Liver (tissue), 9 donors: Measurements from ENCODE around the gene UCK2. TPM values are rescaled to one million over a fixed set of nuclear protein-coding genes. Genes with fewer than 3 reads are reported as not detected.

ENCODE experiments used
- DNase-seq: peaks from one replicate; pipeline ENCODE4 v3.0.0-alpha.2; 2017; ENCODE audit warnings: low spot score
- H3K27ac ChIP-seq, 2 donors: one replicate each; pipeline ENCODE4 v1.7.0; 2013; ENCODE audit warnings: inconsistent platforms in 2 of 2, low read length in 2 of 2, control low read depth in 1 of 2, low read depth in 1 of 2, mild to moderate bottlenecking in 1 of 2
- H3K27me3 ChIP-seq, 4 donors: one replicate each; pipeline versions ENCODE4 v1.6.1 to v1.7.0; 2013; ENCODE audit warnings: low read length in 3 of 4, inconsistent platforms in 1 of 4, mild to moderate bottlenecking in 1 of 4, moderate library complexity in 1 of 4; ENCODE audit not compliant: control insufficient read depth in 4 of 4, insufficient read depth in 4 of 4
- H3K36me3 ChIP-seq, 4 donors: one replicate each; pipeline versions ENCODE4 v1.6.1 to v1.7.0; 2013; ENCODE audit warnings: low read length in 3 of 4, mild to moderate bottlenecking in 3 of 4, low read depth in 1 of 4, moderate library complexity in 1 of 4; ENCODE audit not compliant: control insufficient read depth in 4 of 4, insufficient read depth in 3 of 4
- H3K4me1 ChIP-seq, 4 donors: one replicate each; pipeline versions ENCODE4 v1.6.1 to v1.7.0; 2013; ENCODE audit warnings: low read length in 3 of 4, mild to moderate bottlenecking in 3 of 4, moderate library complexity in 1 of 4; ENCODE audit not compliant: control insufficient read depth in 4 of 4, insufficient read depth in 4 of 4
- H3K4me3 ChIP-seq, 3 donors: one replicate each; pipeline versions ENCODE4 v1.6.1 to v1.7.0; 2013; ENCODE audit warnings: low read length in 3 of 3, control low read depth in 1 of 3, low read depth in 1 of 3, mild to moderate bottlenecking in 1 of 3
- H3K9ac ChIP-seq, 2 donors: one replicate each; pipeline ENCODE4 v1.7.0; 2013; ENCODE audit warnings: low read length in 2 of 2, mild to moderate bottlenecking in 2 of 2, moderate library complexity in 2 of 2, control low read depth in 1 of 2, low read depth in 1 of 2
- H3K9me3 ChIP-seq, 4 donors: one replicate each; pipeline versions ENCODE4 v1.6.1 to v1.7.0; 2013; ENCODE audit warnings: low read length in 3 of 4; ENCODE audit not compliant: control insufficient read depth in 4 of 4
- FOXA1 ChIP-seq: IDR thresholded peaks from 2 replicates; pipeline ENCODE4 v1.6.1; 2016; ENCODE audit warnings: antibody characterized with exemption
- FOXA2 ChIP-seq: IDR thresholded peaks from 2 replicates; pipeline ENCODE4 v1.6.1; 2016; ENCODE audit warnings: antibody characterized with exemption
- GABPA ChIP-seq, 2 donors: IDR thresholded peaks in 1 of 2; conservative IDR thresholded peaks in 1 of 2; 2 replicates each; pipeline ENCODE4 v1.6.1; 2016; ENCODE audit warnings: antibody characterized with exemption in 2 of 2, mild to moderate bottlenecking in 1 of 2, moderate library complexity in 1 of 2
- HNF4A ChIP-seq, 2 donors: conservative IDR thresholded peaks; 2 replicates each; pipeline ENCODE4 v1.6.1; 2016; ENCODE audit warnings: antibody characterized with exemption in 2 of 2, mild to moderate bottlenecking in 2 of 2
- HNF4G ChIP-seq: IDR thresholded peaks from 2 replicates; pipeline ENCODE4 v1.6.1; 2016; ENCODE audit warnings: antibody characterized with exemption
- JUND ChIP-seq, 2 donors: IDR thresholded peaks; 2 replicates each; pipeline ENCODE4 v1.6.1; 2016; ENCODE audit warnings: antibody characterized with exemption in 2 of 2
- MAX ChIP-seq: IDR thresholded peaks from 2 replicates; pipeline ENCODE4 v1.6.1; 2016; ENCODE audit warnings: antibody characterized with exemption
- NR2F2 ChIP-seq: IDR thresholded peaks from 2 replicates; pipeline ENCODE4 v1.6.1; 2016; ENCODE audit warnings: antibody characterized with exemption
- REST ChIP-seq: IDR thresholded peaks from 2 replicates; pipeline ENCODE4 v1.6.1; 2016; ENCODE audit warnings: antibody characterized with exemption, mild to moderate bottlenecking
- RXRA ChIP-seq, 2 donors: IDR thresholded peaks; 2 replicates each; pipeline ENCODE4 v1.6.1; 2017 to 2018; ENCODE audit warnings: antibody characterized with exemption in 2 of 2, mild to moderate bottlenecking in 1 of 2
- SP1 ChIP-seq: IDR thresholded peaks from 2 replicates; pipeline ENCODE4 v1.6.1; 2018; ENCODE audit warnings: antibody characterized with exemption, mild to moderate bottlenecking
- YY1 ChIP-seq: IDR thresholded peaks from 2 replicates; pipeline ENCODE4 v1.6.1; 2016; ENCODE audit warnings: antibody characterized with exemption, mild to moderate bottlenecking
- WGBS: extraction: QIAGEN DNeasy Blood & Tissue Kit; methylation state at CpG from one replicate; pipeline ENCODE4 v1.1.7; 2013; 5-methylcytosine and 5-hydroxymethylcytosine counted together
- polyA plus RNA-seq, 2 donors: library from polyadenylated mRNA; stranded (reverse) in 1 of 2; unstranded in 1 of 2; fragments of 200-250 nt in 1 of 2; fragments of >200 nt in 1 of 2; fragmentation: Nextera tagmentation in 1 of 2; extraction: Ambion mirVana in 1 of 2; gene quantifications; one replicate each; pipeline versions ENCODE4 v1.2.1 to v1.2.3, GENCODE V29; 2013 to 2015
- total RNA-seq, 2 donors: library from RNA; depleted of rRNA; stranded (reverse); fragments of >200 nt; gene quantifications; one replicate each; pipeline ENCODE4 v1.2.3, GENCODE V29; 2014
- TF ChIP-seq, protein P1 (sequence below): IDR thresholded peaks from 2 replicates; pipeline ENCODE4 v1.6.1; 2016; ENCODE audit warnings: antibody characterized with exemption
- TF ChIP-seq, protein P2 (sequence below): IDR thresholded peaks from 2 replicates; pipeline ENCODE4 v1.6.1; 2016; ENCODE audit warnings: antibody characterized with exemption
- TF ChIP-seq, protein P3 (sequence below): fragments of 150-350 bp; IDR thresholded peaks from 2 replicates; pipeline ENCODE4 v1.5.1; 2017; ENCODE audit warnings: improper control_type of control experiment, low read depth, low read length; ENCODE audit not compliant: missing input control
- donor health status: healthy.
- donor health status: healthy.
- donor health status: healthy.
- donor health status: healthy.
- donor health status: healthy.

UCK2 gene
- total and polyA plus RNA-seq, 4 donors: 8.9 to 25.5 (median 17.3) TPM

DNA sequence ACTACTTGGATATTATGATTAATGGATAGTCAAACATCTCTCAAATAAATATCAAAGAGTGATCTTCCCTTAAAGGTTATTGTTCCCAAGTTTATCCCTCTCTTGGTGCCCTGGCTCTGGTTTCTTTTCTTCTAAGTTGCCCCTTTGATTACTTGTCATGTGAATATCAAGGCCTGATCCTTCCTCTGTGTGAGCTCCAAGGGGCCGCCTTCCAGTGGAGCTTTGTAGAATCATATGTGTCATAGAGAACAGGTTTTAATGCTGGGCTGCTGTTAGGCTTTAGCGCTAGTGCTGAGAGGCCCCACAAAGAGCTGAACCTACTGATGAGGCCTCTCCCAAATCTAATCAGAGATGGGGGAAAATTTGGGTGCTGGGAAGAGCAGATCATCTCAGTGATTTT lies 25.5 kb downstream of the UCK2 start:
- H3K4me1 ChIP-seq: peaks cover 10 to 16% (median 11%) of the 10 kb centered on the region in 4 donors
- H3K27ac ChIP-seq: no peak overlapping the region
- H3K36me3 ChIP-seq: no peaks in the 10 kb centered on the region
- no peak overlapping the region for H3K9ac ChIP-seq
- DNase-seq: no peak
- WGBS: 98% methylated on average over 2 of the region's 2 CpGs
- H3K27me3 ChIP-seq: no peaks in the 10 kb centered on the region
- no peak for TF ChIP-seq HNF4G
- no peak for TF ChIP-seq YY1
- TF ChIP-seq RXRA (IDR thresholded peaks at IDR 0.05): no peak
- no peak for TF ChIP-seq FOXA2
- no peak for TF ChIP-seq HNF4A (conservative IDR thresholded peaks at IDR 0.05)
- TF ChIP-seq, protein P1, sequence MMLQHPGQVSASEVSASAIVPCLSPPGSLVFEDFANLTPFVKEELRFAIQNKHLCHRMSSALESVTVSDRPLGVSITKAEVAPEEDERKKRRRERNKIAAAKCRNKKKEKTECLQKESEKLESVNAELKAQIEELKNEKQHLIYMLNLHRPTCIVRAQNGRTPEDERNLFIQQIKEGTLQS: no peak
- TF ChIP-seq, protein P2, sequence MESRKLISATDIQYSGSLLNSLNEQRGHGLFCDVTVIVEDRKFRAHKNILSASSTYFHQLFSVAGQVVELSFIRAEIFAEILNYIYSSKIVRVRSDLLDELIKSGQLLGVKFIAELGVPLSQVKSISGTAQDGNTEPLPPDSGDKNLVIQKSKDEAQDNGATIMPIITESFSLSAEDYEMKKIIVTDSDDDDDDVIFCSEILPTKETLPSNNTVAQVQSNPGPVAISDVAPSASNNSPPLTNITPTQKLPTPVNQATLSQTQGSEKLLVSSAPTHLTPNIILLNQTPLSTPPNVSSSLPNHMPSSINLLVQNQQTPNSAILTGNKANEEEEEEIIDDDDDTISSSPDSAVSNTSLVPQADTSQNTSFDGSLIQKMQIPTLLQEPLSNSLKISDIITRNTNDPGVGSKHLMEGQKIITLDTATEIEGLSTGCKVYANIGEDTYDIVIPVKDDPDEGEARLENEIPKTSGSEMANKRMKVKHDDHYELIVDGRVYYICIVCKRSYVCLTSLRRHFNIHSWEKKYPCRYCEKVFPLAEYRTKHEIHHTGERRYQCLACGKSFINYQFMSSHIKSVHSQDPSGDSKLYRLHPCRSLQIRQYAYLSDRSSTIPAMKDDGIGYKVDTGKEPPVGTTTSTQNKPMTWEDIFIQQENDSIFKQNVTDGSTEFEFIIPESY: no peak
- no peak for TF ChIP-seq NR2F2
- no peak for TF ChIP-seq FOXA1
- TF ChIP-seq MAX: no peak
- TF ChIP-seq GABPA (IDR thresholded peaks at IDR 0.05 in 1 of 2, conservative IDR thresholded peaks at IDR 0.05 in 1 of 2): no peak
- no peak overlapping the region for H3K4me3 ChIP-seq
- no peaks in the 10 kb centered on the region for H3K9me3 ChIP-seq

DNA sequence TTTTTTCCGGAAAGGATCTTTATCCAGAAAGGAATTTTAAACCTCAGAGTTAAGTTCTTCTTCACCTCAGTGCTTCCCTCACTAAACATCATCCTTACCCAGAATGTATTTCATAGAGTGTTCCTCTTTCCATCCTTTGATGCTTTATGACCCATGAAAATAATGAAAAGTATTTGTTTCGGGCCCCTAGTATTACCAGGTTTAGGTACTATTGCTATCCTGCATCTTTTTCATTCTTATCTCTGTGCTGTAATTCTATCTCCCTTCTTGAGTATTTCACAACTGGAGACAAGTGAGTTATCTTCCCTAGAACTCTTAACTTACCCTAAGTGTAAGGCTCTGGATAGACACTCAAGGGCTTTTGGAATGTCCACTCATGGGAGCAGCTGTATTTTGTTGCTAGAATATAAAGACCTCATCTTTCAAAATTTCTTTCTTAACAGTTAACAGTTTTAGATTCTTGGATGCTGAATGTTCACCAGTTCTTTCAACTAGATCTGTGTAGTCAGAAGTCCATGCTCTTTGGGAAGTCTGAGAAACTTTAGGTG lies 26.2 kb downstream of the UCK2 start:
- WGBS: over 99% methylated on average over 2 of the region's 2 CpGs
- H3K4me1 ChIP-seq: peaks cover 12 to 24% (median 18%) of the 10 kb centered on the region in 4 donors
- no peak for DNase-seq
- no peaks in the 10 kb centered on the region for H3K36me3 ChIP-seq
- no peaks in the 10 kb centered on the region for H3K9me3 ChIP-seq
- no peaks in the 10 kb centered on the region for H3K27me3 ChIP-seq
- H3K9ac ChIP-seq: no peak overlapping the region
- H3K27ac ChIP-seq: no peak overlapping the region
- H3K4me3 ChIP-seq: no peak overlapping the region
- TF ChIP-seq SP1 (no peak), NR2F2 (no peak), MAX (no peak), REST (no peak), FOXA2 (no peak), FOXA1 (no peak), JUND (IDR thresholded peaks at IDR 0.05) (no peak), HNF4A (conservative IDR thresholded peaks at IDR 0.05) (no peak), HNF4G (no peak)
- TF ChIP-seq, protein P2: no peak
- TF ChIP-seq, protein P1: no peak
- TF ChIP-seq, protein P3, sequence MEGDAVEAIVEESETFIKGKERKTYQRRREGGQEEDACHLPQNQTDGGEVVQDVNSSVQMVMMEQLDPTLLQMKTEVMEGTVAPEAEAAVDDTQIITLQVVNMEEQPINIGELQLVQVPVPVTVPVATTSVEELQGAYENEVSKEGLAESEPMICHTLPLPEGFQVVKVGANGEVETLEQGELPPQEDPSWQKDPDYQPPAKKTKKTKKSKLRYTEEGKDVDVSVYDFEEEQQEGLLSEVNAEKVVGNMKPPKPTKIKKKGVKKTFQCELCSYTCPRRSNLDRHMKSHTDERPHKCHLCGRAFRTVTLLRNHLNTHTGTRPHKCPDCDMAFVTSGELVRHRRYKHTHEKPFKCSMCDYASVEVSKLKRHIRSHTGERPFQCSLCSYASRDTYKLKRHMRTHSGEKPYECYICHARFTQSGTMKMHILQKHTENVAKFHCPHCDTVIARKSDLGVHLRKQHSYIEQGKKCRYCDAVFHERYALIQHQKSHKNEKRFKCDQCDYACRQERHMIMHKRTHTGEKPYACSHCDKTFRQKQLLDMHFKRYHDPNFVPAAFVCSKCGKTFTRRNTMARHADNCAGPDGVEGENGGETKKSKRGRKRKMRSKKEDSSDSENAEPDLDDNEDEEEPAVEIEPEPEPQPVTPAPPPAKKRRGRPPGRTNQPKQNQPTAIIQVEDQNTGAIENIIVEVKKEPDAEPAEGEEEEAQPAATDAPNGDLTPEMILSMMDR: no peak
